Activated naive CD8-positive, alpha-beta T cell (primary cell): ENCODE measurements around the gene SLC6A6.

Experiments used
- H3K27ac Mint-ChIP-seq: one replicate; pipeline ENCODE4 v1.8.0; 2021; ENCODE audit warnings: mixed read lengths
- H3K27me3 Mint-ChIP-seq: one replicate; pipeline ENCODE4 v1.8.0; 2021; ENCODE audit warnings: mixed read lengths
- H3K36me3 Mint-ChIP-seq: one replicate; pipeline ENCODE4 v1.8.0; 2021; ENCODE audit warnings: mixed read lengths
- H3K4me1 Mint-ChIP-seq: one replicate; pipeline ENCODE4 v1.8.0; 2021; ENCODE audit warnings: low read depth, mixed read lengths
- H3K4me3 Mint-ChIP-seq: one replicate; pipeline ENCODE4 v1.8.0; 2021; ENCODE audit warnings: mild to moderate bottlenecking, mixed read lengths
- H3K9me3 Mint-ChIP-seq: one replicate; pipeline ENCODE4 v1.8.0; 2021; ENCODE audit warnings: low read depth, mixed read lengths

Gene SLC6A6

GRCh38 chr3:14463330-14464140 lies 61.1 kb downstream of the SLC6A6 start:
- no peaks in the 10 kb centered on the region for H3K27me3 Mint-ChIP-seq
- H3K27ac Mint-ChIP-seq, result peak overlapping the region; percentile 22
- peaks cover 4% of the 10 kb centered on the region for H3K4me1 Mint-ChIP-seq
- H3K36me3 Mint-ChIP-seq, result peaks cover 4% of the 10 kb centered on the region
- H3K4me3 Mint-ChIP-seq, result no peak overlapping the region
- no peaks in the 10 kb centered on the region for H3K9me3 Mint-ChIP-seq

- Mint-ChIP-seq H3K27me3 (no peaks in the 10 kb centered on the region), H3K4me3 (no peak overlapping the region), H3K36me3 (peaks cover 2% of the 10 kb centered on the region), H3K9me3 (no peaks in the 10 kb centered on the region), H3K27ac (no peak overlapping the region), H3K4me1 (peaks cover 4% of the 10 kb centered on the region)
Measured at GRCh38 chr3:14464141-14464465, 61.7 kb downstream of the SLC6A6 start.

- Mint-ChIP-seq H3K4me1 (peaks cover 4% of the 10 kb centered on the region), H3K4me3 (no peak overlapping the region), H3K36me3 (no peaks in the 10 kb centered on the region), H3K27ac (no peak overlapping the region), H3K9me3 (no peaks in the 10 kb centered on the region), H3K27me3 (no peaks in the 10 kb centered on the region)
Measured at GRCh38 chr3:14464521-14464920, 62.1 kb downstream of the SLC6A6 start.

- Mint-ChIP-seq H3K36me3 (no peaks in the 10 kb centered on the region), H3K4me1 (peaks cover 4% of the 10 kb centered on the region), H3K9me3 (no peaks in the 10 kb centered on the region), H3K4me3 (no peak overlapping the region), H3K27me3 (no peaks in the 10 kb centered on the region), H3K27ac (no peak overlapping the region)
Measured at GRCh38 chr3:14465425-14465824, 63.0 kb downstream of the SLC6A6 start.

- no peaks in the 10 kb centered on the region for H3K27me3 Mint-ChIP-seq
Measured at GRCh38 chr3:14466179-14466903, 63.9 kb downstream of the SLC6A6 start.

GRCh38 chr3:14467814-14468620 lies 65.6 kb downstream of the SLC6A6 start:
- Mint-ChIP-seq H3K27ac (peak overlapping the region; percentile 50), H3K36me3 (no peaks in the 10 kb centered on the region), H3K4me1 (no peaks in the 10 kb centered on the region), H3K9me3 (no peaks in the 10 kb centered on the region), H3K27me3 (no peaks in the 10 kb centered on the region), H3K4me3 (no peak overlapping the region)

More at GRCh38 chr3:14466179-14466903, 63.9 kb downstream of the SLC6A6 start:
- no peak overlapping the region for H3K27ac Mint-ChIP-seq
- H3K4me1 Mint-ChIP-seq, result peaks cover 4% of the 10 kb centered on the region
- no peak overlapping the region for H3K4me3 Mint-ChIP-seq
- H3K9me3 Mint-ChIP-seq, result no peaks in the 10 kb centered on the region
- H3K36me3 Mint-ChIP-seq, result no peaks in the 10 kb centered on the region

- H3K27ac Mint-ChIP-seq, result no peak overlapping the region
- H3K9me3 Mint-ChIP-seq, result no peaks in the 10 kb centered on the region
- H3K4me3 Mint-ChIP-seq, result no peak overlapping the region
- peaks cover 2% of the 10 kb centered on the region for H3K36me3 Mint-ChIP-seq
- H3K27me3 Mint-ChIP-seq, result no peaks in the 10 kb centered on the region
- H3K4me1 Mint-ChIP-seq, result no peaks in the 10 kb centered on the region
Measured at GRCh38 chr3:14468621-14468981, 66.2 kb downstream of the SLC6A6 start.

GRCh38 chr3:14470461-14470860 lies 68.1 kb downstream of the SLC6A6 start:
- H3K27me3 Mint-ChIP-seq, result no peaks in the 10 kb centered on the region

GRCh38 chr3:14471016-14471415 lies 68.6 kb downstream of the SLC6A6 start:
- no peaks in the 10 kb centered on the region for H3K4me1 Mint-ChIP-seq
- peaks cover 2% of the 10 kb centered on the region for H3K36me3 Mint-ChIP-seq
- H3K27ac Mint-ChIP-seq, result no peak overlapping the region
- no peaks in the 10 kb centered on the region for H3K27me3 Mint-ChIP-seq
- no peaks in the 10 kb centered on the region for H3K9me3 Mint-ChIP-seq
- H3K4me3 Mint-ChIP-seq, result no peak overlapping the region

More at GRCh38 chr3:14470461-14470860, 68.1 kb downstream of the SLC6A6 start:
- H3K4me1 Mint-ChIP-seq, result no peaks in the 10 kb centered on the region
- H3K4me3 Mint-ChIP-seq, result no peak overlapping the region
- H3K9me3 Mint-ChIP-seq, result no peaks in the 10 kb centered on the region
- H3K36me3 Mint-ChIP-seq, result peaks cover 2% of the 10 kb centered on the region
- no peak overlapping the region for H3K27ac Mint-ChIP-seq

GRCh38 chr3:14471690-14472089 lies 69.3 kb downstream of the SLC6A6 start:
- Mint-ChIP-seq H3K36me3 (peaks cover 2% of the 10 kb centered on the region), H3K27ac (no peak overlapping the region), H3K4me1 (no peaks in the 10 kb centered on the region), H3K27me3 (no peaks in the 10 kb centered on the region), H3K4me3 (no peak overlapping the region), H3K9me3 (no peaks in the 10 kb centered on the region)

GRCh38 chr3:14472471-14473351 lies 70.3 kb downstream of the SLC6A6 start:
- H3K9me3 Mint-ChIP-seq, result no peaks in the 10 kb centered on the region
- H3K4me3 Mint-ChIP-seq, result no peak overlapping the region
- H3K27me3 Mint-ChIP-seq, result no peaks in the 10 kb centered on the region
- H3K36me3 Mint-ChIP-seq, result peaks cover 2% of the 10 kb centered on the region
- no peak overlapping the region for H3K27ac Mint-ChIP-seq
- no peaks in the 10 kb centered on the region for H3K4me1 Mint-ChIP-seq

GRCh38 chr3:14473411-14473891 lies 71.0 kb downstream of the SLC6A6 start:
- H3K4me1 Mint-ChIP-seq, result no peaks in the 10 kb centered on the region
- H3K4me3 Mint-ChIP-seq, result no peak overlapping the region
- H3K27ac Mint-ChIP-seq, result no peak overlapping the region
- H3K36me3 Mint-ChIP-seq, result peaks cover 2% of the 10 kb centered on the region
- H3K9me3 Mint-ChIP-seq, result no peaks in the 10 kb centered on the region
- H3K27me3 Mint-ChIP-seq, result no peaks in the 10 kb centered on the region

- H3K4me3 Mint-ChIP-seq, result no peak overlapping the region
- H3K4me1 Mint-ChIP-seq, result no peaks in the 10 kb centered on the region
- no peaks in the 10 kb centered on the region for H3K9me3 Mint-ChIP-seq
- no peak overlapping the region for H3K27ac Mint-ChIP-seq
- H3K27me3 Mint-ChIP-seq, result no peaks in the 10 kb centered on the region
- H3K36me3 Mint-ChIP-seq, result peaks cover 2% of the 10 kb centered on the region
Measured at GRCh38 chr3:14474363-14475081, 72.1 kb downstream of the SLC6A6 start.

GRCh38 chr3:14475621-14476020 lies 73.2 kb downstream of the SLC6A6 start:
- H3K4me1 Mint-ChIP-seq, result no peaks in the 10 kb centered on the region

More at GRCh38 chr3:14475621-14476020, 73.2 kb downstream of the SLC6A6 start:
- Mint-ChIP-seq H3K9me3 (no peaks in the 10 kb centered on the region), H3K36me3 (peaks cover 2% of the 10 kb centered on the region), H3K27me3 (no peaks in the 10 kb centered on the region), H3K27ac (no peak overlapping the region), H3K4me3 (no peak overlapping the region)
